ENCODE data around the gene BCAS3. TPM values are rescaled to one million over a fixed set of nuclear protein-coding genes. Genes with fewer than 3 reads are reported as not detected.

The BCAS3 gene
- total RNA-seq, 1 donor from 2014 or later = 22.6 TPM

DNA sequence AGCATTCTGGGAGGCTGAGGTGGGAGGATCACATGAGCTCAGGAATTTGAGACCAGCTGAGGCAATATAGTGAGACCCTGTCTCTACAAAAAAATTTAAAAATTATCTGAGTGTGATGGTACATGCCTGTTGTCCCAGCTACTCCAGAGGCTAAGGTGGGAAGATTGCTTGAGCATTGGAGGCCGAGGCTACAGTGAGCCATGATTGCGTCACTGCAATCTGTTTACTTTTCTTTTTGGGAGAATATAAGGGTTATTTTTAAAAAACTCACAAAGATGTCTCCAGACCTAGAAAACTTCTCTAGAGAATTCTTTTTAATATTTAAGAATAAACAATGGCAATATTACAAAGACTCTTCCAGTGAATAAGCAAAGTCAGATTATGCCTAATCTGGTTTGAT lies 226.9 kb downstream of the BCAS3 start:
- Mint-ChIP-seq H3K4me3 (ENCODE audit: unreplicated experiment) (no peak overlapping the region), H3K4me1 (ENCODE audit: low read depth) (peaks cover 25% of the 10 kb centered on the region), H3K36me3 (ENCODE audit: low read depth) (peaks cover 3% of the 10 kb centered on the region), H3K27ac (ENCODE audit: unreplicated experiment) (no peak overlapping the region), H3K9me3 (ENCODE audit: low read depth) (no peaks in the 10 kb centered on the region), H3K27me3 (ENCODE audit: low read depth) (no peaks in the 10 kb centered on the region)
- TF ChIP-seq, protein P1, sequence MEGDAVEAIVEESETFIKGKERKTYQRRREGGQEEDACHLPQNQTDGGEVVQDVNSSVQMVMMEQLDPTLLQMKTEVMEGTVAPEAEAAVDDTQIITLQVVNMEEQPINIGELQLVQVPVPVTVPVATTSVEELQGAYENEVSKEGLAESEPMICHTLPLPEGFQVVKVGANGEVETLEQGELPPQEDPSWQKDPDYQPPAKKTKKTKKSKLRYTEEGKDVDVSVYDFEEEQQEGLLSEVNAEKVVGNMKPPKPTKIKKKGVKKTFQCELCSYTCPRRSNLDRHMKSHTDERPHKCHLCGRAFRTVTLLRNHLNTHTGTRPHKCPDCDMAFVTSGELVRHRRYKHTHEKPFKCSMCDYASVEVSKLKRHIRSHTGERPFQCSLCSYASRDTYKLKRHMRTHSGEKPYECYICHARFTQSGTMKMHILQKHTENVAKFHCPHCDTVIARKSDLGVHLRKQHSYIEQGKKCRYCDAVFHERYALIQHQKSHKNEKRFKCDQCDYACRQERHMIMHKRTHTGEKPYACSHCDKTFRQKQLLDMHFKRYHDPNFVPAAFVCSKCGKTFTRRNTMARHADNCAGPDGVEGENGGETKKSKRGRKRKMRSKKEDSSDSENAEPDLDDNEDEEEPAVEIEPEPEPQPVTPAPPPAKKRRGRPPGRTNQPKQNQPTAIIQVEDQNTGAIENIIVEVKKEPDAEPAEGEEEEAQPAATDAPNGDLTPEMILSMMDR (IDR thresholded peaks at IDR 0.05) = no peak
- no peak for DNase-seq (ENCODE audit: low spot score)

DNA sequence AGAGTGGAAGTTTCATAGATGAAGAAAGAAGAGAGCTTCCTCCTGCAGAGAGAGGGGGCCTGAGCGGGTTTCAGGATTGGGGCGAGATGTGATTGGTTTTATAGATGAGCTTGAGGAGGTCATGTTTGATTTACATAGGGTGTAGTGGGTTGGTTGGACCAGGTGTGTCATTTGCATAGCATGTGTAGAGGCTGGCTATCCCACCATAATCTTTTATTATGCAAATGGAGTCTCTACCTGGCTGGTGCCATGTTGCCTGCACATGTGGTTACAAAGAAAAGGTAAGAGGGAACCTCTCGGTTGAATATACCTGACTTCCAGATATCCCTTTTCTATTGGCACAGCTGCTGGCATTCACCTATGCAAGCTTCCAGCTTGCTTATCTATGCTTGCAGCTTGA lies 228.1 kb downstream of the BCAS3 start:
- TF ChIP-seq, protein P1 (IDR thresholded peaks at IDR 0.05) = no peak
- peaks cover 20% of the 10 kb centered on the region for H3K4me1 Mint-ChIP-seq (ENCODE audit: low read depth)
- no peaks in the 10 kb centered on the region for H3K27me3 Mint-ChIP-seq (ENCODE audit: low read depth)
- no peak for DNase-seq (ENCODE audit: low spot score)
- no peaks in the 10 kb centered on the region for H3K9me3 Mint-ChIP-seq (ENCODE audit: low read depth)
- no peak overlapping the region for H3K27ac Mint-ChIP-seq (ENCODE audit: unreplicated experiment)
- H3K36me3 Mint-ChIP-seq (ENCODE audit: low read depth) = peaks cover 3% of the 10 kb centered on the region
- no peak overlapping the region for H3K4me3 Mint-ChIP-seq (ENCODE audit: unreplicated experiment)

DNA sequence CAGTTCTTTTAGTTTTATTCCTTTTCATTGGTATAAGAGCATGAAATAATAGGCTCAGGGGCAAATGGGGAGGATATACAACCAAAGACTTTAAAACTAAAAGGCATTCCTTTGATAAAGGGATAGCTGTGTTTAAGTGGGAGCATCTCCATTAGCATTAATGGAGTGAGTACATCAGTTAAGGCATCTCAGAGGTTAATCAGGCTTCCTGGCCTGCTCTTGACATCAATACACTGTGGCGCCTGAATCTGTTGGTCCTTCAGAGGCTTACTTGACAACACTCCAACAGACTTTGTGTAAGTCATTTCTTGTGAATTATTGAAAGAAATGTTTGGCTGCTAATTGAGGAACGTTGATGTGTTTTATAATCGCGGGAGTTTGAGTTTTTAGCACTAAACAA lies 230.7 kb downstream of the BCAS3 start:
- H3K4me1 Mint-ChIP-seq (ENCODE audit: low read depth) = no peaks in the 10 kb centered on the region
- no peak overlapping the region for H3K27ac Mint-ChIP-seq (ENCODE audit: unreplicated experiment)
- H3K27me3 Mint-ChIP-seq (ENCODE audit: low read depth) = no peaks in the 10 kb centered on the region
- no peak overlapping the region for H3K4me3 Mint-ChIP-seq (ENCODE audit: unreplicated experiment)
- H3K9me3 Mint-ChIP-seq (ENCODE audit: low read depth) = no peaks in the 10 kb centered on the region
- H3K36me3 Mint-ChIP-seq (ENCODE audit: low read depth) = peaks cover 3% of the 10 kb centered on the region
- TF ChIP-seq, protein P1 (IDR thresholded peaks at IDR 0.05) = no peak
- no peak for DNase-seq (ENCODE audit: low spot score)

DNA sequence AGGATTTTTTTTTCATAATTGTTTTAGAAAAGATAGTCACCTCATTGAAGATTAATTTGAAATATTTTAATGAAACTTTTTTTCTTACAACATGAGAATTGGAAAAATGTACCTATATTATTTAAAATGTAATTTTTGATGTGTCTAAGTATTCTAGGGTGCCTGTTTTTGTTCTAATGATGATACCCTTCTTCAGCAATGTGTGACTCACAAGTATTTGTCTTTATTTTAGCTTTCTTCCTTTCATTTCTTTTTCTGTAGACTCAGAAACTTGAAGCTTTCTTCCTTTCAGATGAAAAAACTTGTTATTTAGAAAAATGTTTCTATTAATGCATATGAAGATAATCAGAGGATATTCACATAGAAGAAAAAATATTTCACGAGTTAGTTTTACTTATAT lies 231.8 kb downstream of the BCAS3 start:
- H3K9me3 Mint-ChIP-seq (ENCODE audit: low read depth) = no peaks in the 10 kb centered on the region
- H3K4me1 Mint-ChIP-seq (ENCODE audit: low read depth) = no peaks in the 10 kb centered on the region
- H3K36me3 Mint-ChIP-seq (ENCODE audit: low read depth) = peaks cover 3% of the 10 kb centered on the region
- no peak for DNase-seq (ENCODE audit: low spot score)
- no peak overlapping the region for H3K4me3 Mint-ChIP-seq (ENCODE audit: unreplicated experiment)
- H3K27ac Mint-ChIP-seq (ENCODE audit: unreplicated experiment) = no peak overlapping the region
- H3K27me3 Mint-ChIP-seq (ENCODE audit: low read depth) = no peaks in the 10 kb centered on the region
- TF ChIP-seq, protein P1 (IDR thresholded peaks at IDR 0.05) = no peak

DNA sequence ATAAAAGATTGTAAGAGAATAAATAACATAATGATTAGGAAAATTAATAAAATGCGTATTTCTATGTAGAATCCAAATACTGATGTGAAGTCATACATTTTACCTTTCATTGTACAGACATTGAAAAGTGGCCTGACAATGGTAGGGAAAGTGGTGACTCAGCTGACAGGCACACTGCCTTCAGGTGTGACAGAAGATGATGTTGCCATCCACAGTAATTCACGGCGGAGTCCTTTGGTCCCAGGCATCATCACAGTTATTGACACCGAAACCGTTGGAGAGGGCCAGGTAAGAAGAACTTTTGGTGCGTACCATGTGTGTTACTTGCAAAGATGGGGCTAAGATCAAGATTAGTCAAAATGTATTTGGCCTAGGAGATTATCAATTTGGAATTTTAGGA lies 232.8 kb downstream of the BCAS3 start:
- no peak for DNase-seq (ENCODE audit: low spot score)
- Mint-ChIP-seq H3K27me3 (ENCODE audit: low read depth) (no peaks in the 10 kb centered on the region), H3K4me1 (ENCODE audit: low read depth) (no peaks in the 10 kb centered on the region), H3K27ac (ENCODE audit: unreplicated experiment) (no peak overlapping the region), H3K4me3 (ENCODE audit: unreplicated experiment) (no peak overlapping the region), H3K9me3 (ENCODE audit: low read depth) (no peaks in the 10 kb centered on the region), H3K36me3 (ENCODE audit: low read depth) (peaks cover 3% of the 10 kb centered on the region)
- TF ChIP-seq, protein P1 (IDR thresholded peaks at IDR 0.05) = no peak
